Measurements from ENCODE around the gene NTMT1. TPM values are rescaled to one million over a fixed set of nuclear protein-coding genes. Genes with fewer than 3 reads are reported as not detected.

The NTMT1 gene
- total and polyA plus RNA-seq, 4 donors, result 14.3 to 54.7 (median 33.2) TPM

GRCh38 chr9:129602598-129603415 is 23.2 kb upstream of the NTMT1 start:
- Histone ChIP-seq H3K36me3 (ENCODE audit: control insufficient read depth in 4 of 4, insufficient read depth in 4 of 4, low read length in 4 of 4) (no peaks in the 10 kb centered on the region), H3K4me1 (ENCODE audit: control insufficient read depth in 5 of 5, insufficient read depth in 5 of 5, low read length in 5 of 5) (peaks cover 0 to 36% (median 13%) of the 10 kb centered on the region in 5 donors), H3K9me3 (ENCODE audit: control insufficient read depth in 4 of 4, insufficient read depth in 3 of 4, low read length in 3 of 4) (no peaks in the 10 kb centered on the region), H3K4me3 (no peak overlapping the region), H3K27ac (ENCODE audit: low read depth in 1 of 2, low read length in 1 of 2) (no peak overlapping the region), H3K27me3 (ENCODE audit: control insufficient read depth in 3 of 3, insufficient read depth in 3 of 3, low read length in 2 of 3) (no peaks in the 10 kb centered on the region), H3K9ac (ENCODE audit: insufficient read depth in 1 of 2, low read length in 2 of 2) (no peak overlapping the region)
- TF ChIP-seq CTCF (IDR thresholded peaks at IDR 0.05; ENCODE audit: control extremely low read depth, extremely low read depth), result no peak
- 58 to 61% methylated on average over 10 of the region's 10 CpGs for WGBS, 2 donors
- DNase-seq, result peak in 1 of 3 donors; percentile 69
- ATAC-seq (ENCODE audit: insufficient read depth, low FRiP score), result no peak

GRCh38 chr9:129604056-129604765 is 21.8 kb upstream of the NTMT1 start:
- Histone ChIP-seq H3K9ac (ENCODE audit: insufficient read depth in 1 of 2, low read length in 2 of 2) (no peak overlapping the region), H3K27me3 (ENCODE audit: control insufficient read depth in 3 of 3, insufficient read depth in 3 of 3, low read length in 2 of 3) (no peaks in the 10 kb centered on the region), H3K27ac (ENCODE audit: low read depth in 1 of 2, low read length in 1 of 2) (no peak overlapping the region), H3K9me3 (ENCODE audit: control insufficient read depth in 4 of 4, insufficient read depth in 3 of 4, low read length in 3 of 4) (no peaks in the 10 kb centered on the region), H3K4me3 (no peak overlapping the region), H3K4me1 (ENCODE audit: control insufficient read depth in 5 of 5, insufficient read depth in 5 of 5, low read length in 5 of 5) (peaks cover 0 to 31% (median 14%) of the 10 kb centered on the region in 5 donors), H3K36me3 (ENCODE audit: control insufficient read depth in 4 of 4, insufficient read depth in 4 of 4, low read length in 4 of 4) (no peaks in the 10 kb centered on the region)
- TF ChIP-seq CTCF (IDR thresholded peaks at IDR 0.05; ENCODE audit: control extremely low read depth, extremely low read depth), result no peak
- DNase-seq (peak in 1 of 3 donors; percentile 47), ATAC-seq (ENCODE audit: insufficient read depth, low FRiP score) (no peak)
- 80 to 84% methylated on average over 12 of the region's 12 CpGs for WGBS, 2 donors

- no peak overlapping the region for H3K9ac ChIP-seq (ENCODE audit: insufficient read depth in 1 of 2, low read length in 2 of 2)
- peaks cover 0 to 33% (median 16%) of the 10 kb centered on the region in 5 donors for H3K4me1 ChIP-seq (ENCODE audit: control insufficient read depth in 5 of 5, insufficient read depth in 5 of 5, low read length in 5 of 5)
- WGBS, 2 donors, result 56 to 60% methylated on average over 8 of the region's 8 CpGs
- TF ChIP-seq CTCF (IDR thresholded peaks at IDR 0.05; ENCODE audit: control extremely low read depth, extremely low read depth), result no peak
- H3K36me3 ChIP-seq (ENCODE audit: control insufficient read depth in 4 of 4, insufficient read depth in 4 of 4, low read length in 4 of 4), result no peaks in the 10 kb centered on the region
- DNase-seq (no peak), ATAC-seq (ENCODE audit: insufficient read depth, low FRiP score) (no peak)
- no peaks in the 10 kb centered on the region for H3K27me3 ChIP-seq (ENCODE audit: control insufficient read depth in 3 of 3, insufficient read depth in 3 of 3, low read length in 2 of 3)
- H3K9me3 ChIP-seq (ENCODE audit: control insufficient read depth in 4 of 4, insufficient read depth in 3 of 4, low read length in 3 of 4), result no peaks in the 10 kb centered on the region
- H3K27ac ChIP-seq (ENCODE audit: low read depth in 1 of 2, low read length in 1 of 2), result no peak overlapping the region
- no peak overlapping the region for H3K4me3 ChIP-seq
These were observed 21.2 kb upstream of the NTMT1 start for GRCh38 chr9:129604766-129605163.
